HG02973 (cell line): ENCODE data around the gene PLCXD1.
"Not testable (repeated sequence)": the region's sequence is repeated elsewhere in the genome, so short reads cannot be mapped to it uniquely, and the experiment has no call there.

ENCODE experiments used
- ATAC-seq: cut with Tn5 transposase; IDR thresholded peaks from one replicate; pipeline ENCODE4 v1.9.1; 2021; ENCODE audit warnings: moderate library complexity; ENCODE audit not compliant: unreplicated experiment

PLCXD1 gene

DNA sequence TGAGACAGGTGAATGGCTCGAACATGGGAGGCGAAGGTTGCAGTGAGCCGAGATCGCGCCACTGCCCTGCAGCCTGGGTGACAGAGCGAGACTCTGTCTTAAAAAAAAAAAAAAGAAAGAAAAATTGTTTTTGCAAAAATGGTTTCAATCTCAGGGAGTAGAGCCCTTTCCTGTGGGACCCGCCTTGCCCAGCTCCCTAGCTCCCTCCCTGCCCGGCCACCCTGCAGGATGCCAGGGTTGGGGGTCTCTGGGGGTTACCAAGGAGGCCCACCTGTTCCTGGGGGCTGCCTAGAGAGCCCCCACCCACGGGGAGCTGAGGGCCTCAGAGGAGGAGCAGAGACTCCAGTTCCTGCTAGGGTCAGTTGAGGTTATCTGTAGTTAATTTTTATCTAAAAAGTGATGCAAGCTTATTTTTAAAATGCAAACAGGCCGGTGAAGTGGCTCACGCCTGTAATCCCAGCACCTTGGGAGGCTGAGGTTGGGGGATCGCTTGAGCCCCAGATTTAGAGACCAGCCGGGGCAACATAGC lies 18.7 kb upstream of the PLCXD1 start:
- ATAC-seq: no peak

DNA sequence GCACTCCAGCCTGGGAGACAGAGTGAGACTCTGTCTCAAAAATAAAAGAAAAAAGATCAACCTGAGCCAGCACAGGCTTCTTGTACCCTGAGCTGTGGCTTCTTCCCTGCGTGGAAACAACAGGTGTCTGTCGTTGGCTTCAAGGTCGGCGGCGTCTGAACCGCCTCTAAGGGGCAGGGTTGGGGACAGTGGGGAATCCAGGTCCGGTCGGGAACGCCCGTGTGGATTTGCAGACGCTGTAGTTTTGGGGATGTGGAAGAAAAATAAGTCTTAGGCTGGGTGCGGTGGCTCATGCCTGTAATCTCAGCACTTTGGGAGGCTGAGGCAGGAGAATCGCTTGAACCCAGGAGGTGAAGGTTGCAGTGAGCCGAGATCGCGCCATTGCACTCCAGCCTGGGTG lies 17.2 kb upstream of the PLCXD1 start:
- ATAC-seq: not testable (repeated sequence)

DNA sequence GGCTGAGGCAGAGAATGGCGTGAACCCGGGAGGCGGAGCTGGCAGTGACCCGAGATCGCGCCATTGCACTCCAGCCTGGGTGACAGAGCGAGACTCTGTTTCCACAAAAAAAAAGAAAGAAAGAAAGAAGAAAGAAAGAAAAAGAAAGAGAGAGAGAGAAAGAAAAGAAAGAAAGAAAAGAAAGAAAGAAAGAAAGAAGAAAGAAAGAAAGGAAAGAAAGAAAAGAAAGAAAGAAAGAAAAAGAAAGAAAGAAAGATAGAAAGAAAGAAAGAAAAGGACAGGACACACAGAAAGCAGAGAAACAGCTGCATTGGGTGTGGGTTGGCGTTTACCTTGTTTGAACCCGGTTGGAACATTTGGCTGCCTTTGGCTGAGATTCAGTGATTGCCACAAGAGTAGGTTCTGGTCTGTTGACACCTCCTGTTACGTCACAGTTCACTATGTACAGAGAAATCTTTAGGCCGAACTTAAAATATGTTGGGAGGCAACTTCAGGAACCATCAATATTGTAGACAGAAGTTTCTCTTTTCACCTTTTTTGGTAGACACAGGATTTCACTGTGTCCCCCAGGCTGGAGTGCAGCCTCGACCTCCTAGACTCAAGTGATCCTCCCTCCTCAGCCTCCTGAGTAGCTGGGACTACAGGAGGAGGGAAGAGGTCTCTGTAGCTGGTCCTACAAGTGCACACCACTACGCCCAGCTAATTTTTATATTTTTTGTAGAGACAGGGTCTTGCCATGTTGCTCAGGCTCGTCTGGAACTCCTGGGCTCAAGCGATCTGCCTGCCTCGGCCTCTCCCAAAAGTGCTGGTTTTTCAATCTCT lies 16.3 kb upstream of the PLCXD1 start:
- ATAC-seq: no peak

DNA sequence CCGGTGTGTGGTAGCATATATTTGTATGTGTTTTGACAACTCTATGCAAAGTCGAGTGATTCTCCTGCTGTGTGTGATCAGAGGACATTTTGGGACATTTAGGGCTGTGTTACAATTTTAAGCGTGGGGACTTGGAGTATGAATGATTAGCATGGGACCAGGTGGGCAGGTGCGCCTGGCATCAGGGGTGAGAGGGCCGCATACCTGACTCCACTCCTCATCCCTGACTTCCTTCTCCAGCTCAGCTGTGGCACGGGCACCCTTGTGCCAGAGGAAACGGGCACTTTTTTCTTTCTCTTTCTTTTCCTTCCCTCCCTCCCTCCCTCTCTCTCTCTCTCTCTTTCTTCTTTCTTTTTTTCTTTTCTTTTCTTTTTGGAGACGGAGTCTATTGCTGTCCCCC lies 15.7 kb upstream of the PLCXD1 start:
- no peak for ATAC-seq

DNA sequence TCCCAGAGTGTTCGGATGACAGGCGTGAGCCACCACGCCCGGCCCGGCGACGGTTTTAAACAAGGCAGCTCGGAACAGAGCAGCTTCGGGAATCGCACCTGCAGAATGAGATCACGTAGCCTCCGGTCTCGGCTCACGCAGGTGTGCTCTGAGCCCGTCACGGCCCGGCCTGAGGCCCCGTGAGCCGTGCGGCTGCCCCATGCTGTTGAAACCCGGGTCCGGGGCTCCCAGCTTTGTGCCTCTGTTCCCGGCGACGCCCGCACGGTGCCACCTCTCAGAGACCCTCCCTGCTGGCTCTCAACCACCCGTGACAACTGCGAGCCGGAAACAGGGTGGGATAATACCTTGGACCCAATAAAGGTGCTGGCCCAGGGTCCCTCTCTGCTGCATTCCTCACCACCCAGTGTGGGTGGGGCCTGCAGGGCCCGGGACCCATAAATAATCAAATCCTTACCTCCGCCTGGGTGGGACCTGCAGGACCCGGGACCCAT lies 13.4 kb upstream of the PLCXD1 start:
- ATAC-seq: no peak

DNA sequence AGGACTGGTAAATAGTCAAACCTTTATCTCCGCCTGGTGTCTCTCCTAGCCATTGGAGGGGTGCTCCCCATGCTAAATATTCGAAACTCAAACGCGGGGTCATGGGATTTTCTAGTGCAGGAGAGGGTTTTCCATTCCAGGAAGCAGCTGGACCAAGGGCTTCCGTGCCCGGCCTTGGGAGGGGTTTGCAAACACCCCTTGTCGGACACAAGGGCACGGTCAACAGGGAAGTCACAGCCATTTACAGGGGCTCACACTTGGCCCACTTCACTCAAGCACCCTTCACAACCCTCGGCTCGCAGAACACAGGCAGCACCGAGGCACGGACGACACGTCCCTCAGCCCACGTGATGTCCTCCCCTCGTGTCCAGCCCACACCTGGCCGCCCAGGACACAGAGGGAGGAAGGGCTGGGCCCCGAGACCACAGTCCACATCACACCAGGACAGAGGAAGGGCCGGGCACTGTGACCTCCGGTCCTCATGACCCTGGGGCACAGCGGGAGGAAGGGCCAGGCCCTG lies 10.3 kb upstream of the PLCXD1 start:
- no peak for ATAC-seq

DNA sequence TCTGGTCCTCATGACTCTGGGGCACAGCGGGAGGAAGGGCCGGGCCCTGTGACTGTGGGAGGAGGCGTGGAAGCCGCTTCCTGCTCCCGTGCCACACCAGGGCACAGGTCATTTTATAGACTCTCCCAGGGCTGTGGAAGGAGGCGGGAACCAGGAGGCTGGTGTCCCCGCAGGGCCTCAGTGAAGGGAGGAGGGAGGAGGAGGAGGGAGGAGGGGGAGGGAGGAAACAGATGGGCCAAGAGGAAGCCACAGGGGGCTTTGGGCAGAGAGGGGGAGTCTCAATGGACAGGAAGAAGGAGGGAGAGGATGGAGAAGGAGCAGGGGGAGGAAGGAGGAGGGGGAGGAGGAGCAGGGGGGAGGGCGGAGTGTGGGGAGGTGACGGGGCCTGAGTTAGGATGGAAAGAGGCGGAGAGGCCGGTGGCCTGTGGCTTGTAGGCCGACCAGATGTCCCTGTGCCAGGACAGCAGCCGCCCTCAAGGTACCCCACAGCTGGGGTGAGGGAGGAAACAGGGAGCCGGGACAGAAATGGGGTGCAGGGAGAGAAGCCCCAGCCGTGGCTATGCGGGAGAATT lies 6.2 kb upstream of the PLCXD1 start:
- no peak for ATAC-seq

DNA sequence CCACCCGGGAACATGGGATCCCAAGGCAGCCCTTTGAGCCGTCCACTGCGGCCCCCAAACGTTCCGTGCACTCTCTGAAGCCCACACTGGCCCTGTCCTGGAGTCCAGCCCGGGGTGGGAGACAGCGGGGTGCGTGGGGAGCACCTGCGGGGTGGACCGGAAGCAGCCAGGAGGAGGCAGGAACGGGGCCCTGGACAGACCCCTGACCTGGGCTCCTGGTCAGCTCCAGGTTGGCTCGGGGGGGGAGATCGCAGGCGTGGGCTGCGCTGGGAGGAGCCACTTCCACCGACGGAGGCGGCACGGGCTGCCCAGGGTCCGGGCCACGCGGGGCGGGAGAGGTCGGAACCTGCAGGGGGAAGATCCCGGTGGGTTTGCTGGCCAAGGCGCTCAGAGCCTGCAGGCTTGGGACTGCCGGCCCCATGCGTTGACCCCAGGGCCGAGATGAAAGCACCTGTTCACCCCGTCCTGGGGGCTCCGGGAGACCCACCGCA lies 5.7 kb upstream of the PLCXD1 start:
- peak; percentile 20 for ATAC-seq

DNA sequence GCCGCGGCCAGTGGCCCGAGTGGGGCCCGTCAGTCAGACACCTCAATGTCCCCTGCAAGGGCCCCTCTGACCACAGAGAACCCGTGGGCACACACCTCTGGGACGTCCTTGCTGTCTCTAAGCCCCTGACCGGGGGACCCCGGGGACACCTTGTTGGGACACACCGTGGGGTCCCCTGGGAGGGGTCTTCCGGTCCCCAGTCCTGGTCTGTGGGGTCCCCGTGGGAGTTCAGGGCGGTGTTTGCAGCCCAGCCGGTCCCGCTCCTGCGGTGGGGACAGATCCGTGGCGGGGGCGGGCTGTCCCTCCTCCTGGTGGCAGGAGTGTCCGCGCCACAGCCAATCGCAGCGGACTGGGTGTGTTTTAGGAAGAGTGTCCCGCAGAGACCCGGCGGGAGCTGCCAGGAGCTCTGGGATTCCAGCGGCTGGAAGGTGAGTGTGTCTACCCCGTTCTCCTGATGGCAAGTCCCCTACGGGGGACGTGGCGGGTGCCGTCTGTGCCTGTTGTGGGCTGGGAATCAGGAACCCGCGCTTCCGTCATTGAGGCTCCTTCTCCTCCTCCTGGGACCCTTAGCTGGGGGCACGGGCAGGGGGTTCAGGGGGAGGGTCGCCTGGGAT lies 5.1 kb upstream of the PLCXD1 start:
- peak; percentile 67 for ATAC-seq

DNA sequence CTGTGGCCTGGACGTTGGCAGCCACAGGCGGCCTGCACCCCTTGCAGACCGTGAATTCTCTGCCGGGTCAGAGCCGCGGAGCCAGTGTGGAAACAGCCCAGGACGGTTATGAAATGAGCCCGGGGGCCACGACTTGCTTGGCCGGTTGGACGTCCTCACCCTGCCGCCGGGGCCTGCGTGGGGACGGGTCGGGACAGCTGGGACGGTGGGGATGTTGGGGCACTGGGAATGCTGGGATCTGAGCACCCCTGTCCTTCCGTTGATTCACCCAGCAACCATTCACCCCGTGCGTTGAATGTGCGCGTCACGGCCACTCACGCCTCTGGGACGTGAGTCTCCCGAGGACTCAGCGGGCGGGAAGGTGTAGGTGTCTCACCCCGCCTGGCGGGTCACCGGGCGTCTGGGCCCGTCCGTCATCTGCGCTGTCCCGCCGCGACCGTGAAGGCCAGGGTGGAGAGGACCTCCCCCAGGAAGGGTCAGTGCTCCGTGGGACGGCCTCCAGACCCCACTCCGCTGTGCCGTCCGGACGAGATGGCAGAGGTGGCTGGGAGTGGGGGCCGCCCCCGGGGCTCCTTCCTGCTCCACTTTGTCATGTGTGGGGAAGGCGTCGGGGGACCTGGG lies 4.5 kb upstream of the PLCXD1 start:
- peak; percentile 32 for ATAC-seq

DNA sequence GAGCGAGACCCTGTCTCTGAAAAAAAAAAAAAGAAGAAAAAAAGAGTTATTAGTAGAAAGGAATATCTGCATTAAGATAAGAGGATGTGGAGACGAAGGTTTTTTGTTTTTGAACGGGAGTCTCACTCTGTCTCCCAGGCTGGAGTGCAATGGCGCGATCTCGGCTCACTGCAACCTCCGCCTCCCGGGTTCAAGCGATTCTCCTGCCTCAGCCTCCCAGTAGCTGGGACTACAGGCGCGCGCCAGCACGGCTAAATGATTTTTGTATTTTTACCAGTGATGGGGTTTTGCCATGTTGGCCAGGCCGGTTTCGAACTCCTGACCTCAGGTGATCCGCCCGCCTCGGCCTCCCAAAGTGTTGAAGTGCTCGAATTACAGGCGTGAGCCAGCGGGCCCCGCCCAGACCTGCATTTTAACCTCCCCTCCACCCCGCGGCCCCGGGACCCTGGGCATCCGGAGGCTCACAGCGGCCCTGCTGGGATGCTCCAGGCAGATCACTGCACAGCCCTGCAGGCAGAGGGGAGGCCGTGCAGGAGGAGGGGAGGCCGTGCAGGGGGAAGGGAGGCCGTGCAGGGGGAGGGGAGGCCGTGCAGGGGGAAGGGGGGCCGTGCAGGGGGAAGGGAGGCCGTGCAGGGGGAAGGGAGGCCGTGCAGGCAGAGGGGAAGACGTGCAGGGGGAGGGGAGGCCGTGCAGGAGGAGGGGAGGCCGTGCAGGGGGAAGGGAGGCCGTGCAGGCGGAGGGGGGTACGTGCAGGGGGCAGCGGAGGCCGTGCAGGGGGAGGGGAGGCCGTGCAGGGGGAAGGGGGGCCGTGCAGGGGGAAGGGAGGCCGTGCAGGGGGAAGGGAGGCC lies 1.2 kb upstream of the PLCXD1 start:
- not testable (repeated sequence) for ATAC-seq

DNA sequence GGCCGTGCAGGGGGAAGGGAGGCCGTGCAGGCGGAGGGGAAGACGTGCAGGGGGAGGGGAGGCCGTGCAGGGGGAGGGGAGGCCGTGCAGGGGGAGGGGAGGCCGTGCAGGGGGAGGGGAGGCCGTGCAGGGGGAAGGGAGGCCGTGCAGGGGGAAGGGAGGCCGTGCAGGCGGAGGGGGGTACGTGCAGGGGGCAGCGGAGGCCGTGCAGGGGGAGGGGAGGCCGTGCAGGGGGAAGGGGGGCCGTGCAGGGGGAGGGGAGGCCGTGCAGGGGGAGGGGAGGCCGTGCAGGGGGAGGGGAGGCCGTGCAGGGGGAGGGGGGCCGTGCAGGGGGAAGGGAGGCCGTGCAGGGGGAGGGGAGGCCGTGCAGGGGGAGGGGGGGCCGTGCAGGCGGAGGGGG lies 459 bp upstream of the PLCXD1 start:
- ATAC-seq: not testable (repeated sequence)

DNA sequence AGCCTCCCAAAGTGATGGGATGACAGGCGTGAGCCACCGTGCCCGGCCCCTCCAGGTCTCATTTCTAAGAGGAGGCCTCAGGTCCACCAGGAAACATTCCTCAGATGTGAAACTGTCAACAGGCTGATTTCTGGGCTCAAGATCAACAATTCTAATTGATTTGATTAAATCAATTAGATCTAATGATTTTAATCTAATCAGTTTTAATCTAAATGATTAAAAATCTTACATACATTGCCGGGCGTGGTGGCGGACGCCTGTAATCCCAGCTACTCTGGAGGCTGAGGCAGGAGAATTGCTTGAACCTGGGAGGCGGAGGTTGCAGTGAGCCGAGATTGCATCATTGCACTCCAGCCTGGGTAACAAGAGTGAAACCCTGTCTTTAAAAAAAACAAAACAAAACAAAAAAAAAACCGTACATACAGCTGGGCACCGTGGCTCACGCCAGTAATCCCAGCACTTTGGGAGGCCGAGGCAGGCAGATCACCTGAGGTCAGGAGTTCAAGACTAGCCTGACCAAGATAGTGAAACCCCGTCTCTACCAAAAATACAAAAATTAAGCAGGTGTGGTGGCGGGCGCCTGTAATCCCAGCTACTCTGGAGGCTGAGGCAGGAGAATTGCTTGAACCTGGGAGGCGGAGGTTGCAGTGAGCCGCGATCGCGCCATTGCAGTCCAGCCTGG lies 960 bp downstream of the PLCXD1 start:
- not testable (repeated sequence) for ATAC-seq

DNA sequence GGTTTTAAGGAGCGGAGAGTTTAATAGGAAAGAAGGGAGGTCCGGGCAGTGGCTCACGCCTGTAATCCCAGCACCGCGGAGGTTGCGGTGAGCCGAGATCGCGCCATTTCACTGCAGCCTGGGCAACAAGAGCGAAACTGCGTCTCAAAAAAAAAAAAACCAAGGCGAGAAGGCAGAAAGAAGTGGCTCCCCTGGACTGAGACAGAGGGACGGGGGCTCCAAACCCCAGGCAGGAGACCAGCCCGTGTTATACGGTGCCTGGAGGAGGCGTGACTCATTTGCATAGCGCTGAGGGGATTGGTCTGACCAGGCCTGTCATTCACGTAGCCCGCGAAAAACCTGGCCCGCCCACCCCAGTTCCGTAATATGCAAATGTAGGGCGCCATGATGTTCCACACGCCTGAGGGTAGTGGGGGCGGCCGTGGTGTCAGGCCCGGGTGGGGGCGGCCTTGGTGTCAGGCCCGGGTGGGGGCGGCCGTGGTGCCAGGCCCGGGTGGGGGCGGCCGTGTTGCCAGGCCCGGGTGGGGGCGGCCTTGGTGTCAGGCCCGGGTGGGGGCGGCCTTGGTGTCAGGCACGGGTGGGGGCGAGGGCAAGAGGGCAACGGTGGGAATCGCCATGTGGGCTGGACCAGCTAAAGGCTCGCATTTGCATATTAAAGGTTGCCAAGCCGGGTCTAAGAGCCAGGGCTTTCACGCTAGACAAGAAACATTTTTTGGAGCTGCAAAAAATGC lies 2.1 kb downstream of the PLCXD1 start:
- peak; percentile 99 for ATAC-seq

DNA sequence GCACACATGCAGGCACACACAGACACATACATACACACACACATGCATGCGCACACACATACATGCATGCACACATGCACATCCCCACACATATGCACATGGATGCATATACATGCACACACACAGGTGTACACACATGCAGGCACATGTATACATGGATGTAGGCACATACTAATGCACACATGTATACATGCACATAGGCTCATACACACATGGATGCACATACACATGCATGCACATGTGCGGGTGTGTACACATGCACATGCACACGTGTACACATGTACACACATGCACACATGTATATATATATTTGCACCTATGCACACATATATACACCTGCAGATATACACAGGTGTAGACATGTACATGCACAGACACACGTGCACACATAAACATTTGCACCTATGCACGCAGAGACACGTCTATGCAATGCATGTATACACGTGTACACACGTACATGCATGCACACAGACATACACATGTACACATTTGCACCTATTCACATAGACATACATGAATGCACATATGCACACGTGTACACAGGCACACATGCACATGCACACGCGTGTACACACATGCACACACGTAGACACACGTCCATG lies 4.0 kb downstream of the PLCXD1 start:
- no peak for ATAC-seq

DNA sequence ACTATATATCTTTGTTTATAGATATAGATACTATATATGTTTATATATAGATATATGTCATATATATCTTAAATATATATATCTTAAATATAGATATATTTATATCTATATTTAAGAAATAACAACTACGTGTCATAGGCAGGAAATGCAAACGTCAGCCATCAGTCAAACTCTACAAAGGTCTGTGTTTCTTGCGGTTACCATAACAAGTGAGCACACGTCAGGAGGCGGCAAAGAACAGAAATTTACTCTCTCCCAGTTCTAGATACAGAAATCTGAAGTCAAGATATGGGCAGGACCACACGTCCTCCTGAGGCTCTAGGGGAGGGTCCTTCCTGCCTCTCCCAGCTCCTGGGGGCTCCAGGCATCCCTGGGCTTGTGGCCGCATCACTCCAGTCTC lies 6.5 kb downstream of the PLCXD1 start:
- ATAC-seq: no peak

DNA sequence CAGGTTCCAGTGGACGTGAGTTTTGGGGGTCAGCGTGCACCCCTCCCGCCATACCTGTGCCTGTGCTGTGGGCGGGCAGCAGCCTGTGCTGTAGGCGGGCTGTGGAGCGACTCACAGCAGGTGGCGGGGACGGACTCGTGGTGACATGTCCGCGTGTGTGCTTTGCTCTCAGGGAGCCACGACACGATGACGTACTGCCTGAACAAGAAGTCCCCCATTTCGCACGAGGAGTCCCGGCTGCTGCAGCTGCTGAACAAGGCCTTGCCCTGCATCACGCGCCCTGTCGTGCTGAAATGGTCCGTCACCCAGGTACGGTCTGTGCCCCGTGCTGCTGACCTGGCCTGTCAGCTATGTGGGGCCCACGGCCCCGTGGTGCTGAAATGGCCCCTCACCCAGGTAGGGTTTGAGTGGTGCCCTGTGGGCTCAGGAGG lies 7.4 kb downstream of the PLCXD1 start:
- no peak for ATAC-seq

DNA sequence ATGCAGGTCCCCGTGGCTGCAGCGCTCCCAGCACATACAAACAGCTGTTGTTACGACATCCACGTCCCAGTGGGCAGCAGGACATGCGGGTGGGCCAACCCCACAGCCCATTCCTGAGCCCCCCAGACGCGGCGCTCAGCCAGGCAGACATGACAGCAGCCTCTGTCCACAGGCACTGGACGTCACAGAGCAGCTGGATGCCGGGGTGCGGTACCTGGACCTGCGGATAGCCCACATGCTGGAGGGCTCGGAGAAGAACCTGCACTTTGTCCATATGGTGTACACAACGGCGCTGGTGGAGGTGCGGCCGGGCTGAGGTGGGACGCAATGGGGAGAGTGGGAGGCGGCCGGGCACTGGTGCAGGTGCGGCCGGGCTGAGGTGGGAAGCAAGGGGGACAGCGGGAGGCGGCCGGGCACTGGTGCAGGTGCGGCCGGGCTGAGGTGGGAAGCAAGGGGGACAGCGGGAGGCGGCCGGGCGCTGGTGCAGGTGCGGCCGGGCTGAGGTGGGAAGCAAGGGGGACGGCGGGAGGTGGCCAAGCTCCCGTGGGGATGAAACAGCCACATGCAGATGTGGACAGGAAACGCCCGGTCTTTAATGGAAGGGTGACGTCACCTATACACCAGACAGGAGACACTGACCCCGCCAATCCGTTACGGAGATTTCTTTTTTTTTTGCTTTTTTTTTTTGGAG lies 9.4 kb downstream of the PLCXD1 start:
- no peak for ATAC-seq
